HG03097 (cell line): ENCODE results near the gene ITGAX.
A peak's percentile ranks its signal among the peaks of the same experiment; 100 is the strongest.
"Not testable (repeated sequence)": the region's sequence is repeated elsewhere in the genome, so short reads cannot be mapped to it uniquely, and the experiment has no call there.

Experiments used
- ATAC-seq: cut with Tn5 transposase; IDR thresholded peaks from one replicate; pipeline ENCODE4 v1.9.1; 2021; ENCODE audit not compliant: unreplicated experiment, low FRiP score

Gene ITGAX

GRCh38 chr16:31354394-31355291 lies at the start of gene ITGAX:
Gene ITGAX, plus strand, starts transcription at chr16:31355176. Its CDS starts 79 bp downstream, at chr16:31355255.
- ATAC-seq: no peak

- ATAC-seq: no peak
Measured at GRCh38 chr16:31305219-31305618, 49.8 kb upstream of the ITGAX start.

GRCh38 chr16:31308381-31308780 lies 46.6 kb upstream of the ITGAX start:
- ATAC-seq: not testable (repeated sequence)

GRCh38 chr16:31322500-31322899 lies 32.5 kb upstream of the ITGAX start:
- no peak for ATAC-seq

- ATAC-seq: no peak
Measured at GRCh38 chr16:31323959-31324629, 30.9 kb upstream of the ITGAX start.

- no peak for ATAC-seq
Measured at GRCh38 chr16:31325171-31325570, 29.8 kb upstream of the ITGAX start.

GRCh38 chr16:31327646-31328225 lies 27.2 kb upstream of the ITGAX start:
- no peak for ATAC-seq

GRCh38 chr16:31328322-31329052 lies 26.5 kb upstream of the ITGAX start:
- ATAC-seq: no peak

- no peak for ATAC-seq
Measured at GRCh38 chr16:31329671-31330552, 25.1 kb upstream of the ITGAX start.

- no peak for ATAC-seq
Measured at GRCh38 chr16:31330553-31330890, 24.5 kb upstream of the ITGAX start.

GRCh38 chr16:31331141-31331764 lies 23.7 kb upstream of the ITGAX start:
- ATAC-seq: no peak

GRCh38 chr16:31331807-31332301 lies 23.1 kb upstream of the ITGAX start:
- no peak for ATAC-seq

- ATAC-seq: no peak
Measured at GRCh38 chr16:31332544-31332943, 22.4 kb upstream of the ITGAX start.

GRCh38 chr16:31333686-31334649 lies 21.0 kb upstream of the ITGAX start:
- peak; percentile 61 for ATAC-seq

- ATAC-seq: no peak
Measured at GRCh38 chr16:31334934-31335333, 20.0 kb upstream of the ITGAX start.

GRCh38 chr16:31335431-31335830 lies 19.5 kb upstream of the ITGAX start:
- ATAC-seq: no peak

- ATAC-seq: not testable (repeated sequence)
Measured at GRCh38 chr16:31338166-31338685, 16.8 kb upstream of the ITGAX start.

GRCh38 chr16:31344712-31345111 lies 10.3 kb upstream of the ITGAX start:
- peak; percentile 91 for ATAC-seq
